DND-41 (cell line): ENCODE results near the gene ARHGAP6.

ENCODE experiments used
- EZH2 ChIP-seq: IDR thresholded peaks from 3 replicates; pipeline ENCODE4 v1.6.1; 2012; ENCODE audit warnings: borderline replicate concordance, low read depth, mild to moderate bottlenecking, moderate library complexity, low read length, inconsistent platforms; ENCODE audit not compliant: severe bottlenecking
- TF ChIP-seq, protein P1 (sequence below): IDR thresholded peaks from 2 replicates; pipeline ENCODE4 v1.5.1; 2012; ENCODE audit warnings: borderline replicate concordance, low read length, moderate library complexity, mild to moderate bottlenecking; ENCODE audit not compliant: poor library complexity, severe bottlenecking; ENCODE audit errors: extremely low read depth

DNA sequence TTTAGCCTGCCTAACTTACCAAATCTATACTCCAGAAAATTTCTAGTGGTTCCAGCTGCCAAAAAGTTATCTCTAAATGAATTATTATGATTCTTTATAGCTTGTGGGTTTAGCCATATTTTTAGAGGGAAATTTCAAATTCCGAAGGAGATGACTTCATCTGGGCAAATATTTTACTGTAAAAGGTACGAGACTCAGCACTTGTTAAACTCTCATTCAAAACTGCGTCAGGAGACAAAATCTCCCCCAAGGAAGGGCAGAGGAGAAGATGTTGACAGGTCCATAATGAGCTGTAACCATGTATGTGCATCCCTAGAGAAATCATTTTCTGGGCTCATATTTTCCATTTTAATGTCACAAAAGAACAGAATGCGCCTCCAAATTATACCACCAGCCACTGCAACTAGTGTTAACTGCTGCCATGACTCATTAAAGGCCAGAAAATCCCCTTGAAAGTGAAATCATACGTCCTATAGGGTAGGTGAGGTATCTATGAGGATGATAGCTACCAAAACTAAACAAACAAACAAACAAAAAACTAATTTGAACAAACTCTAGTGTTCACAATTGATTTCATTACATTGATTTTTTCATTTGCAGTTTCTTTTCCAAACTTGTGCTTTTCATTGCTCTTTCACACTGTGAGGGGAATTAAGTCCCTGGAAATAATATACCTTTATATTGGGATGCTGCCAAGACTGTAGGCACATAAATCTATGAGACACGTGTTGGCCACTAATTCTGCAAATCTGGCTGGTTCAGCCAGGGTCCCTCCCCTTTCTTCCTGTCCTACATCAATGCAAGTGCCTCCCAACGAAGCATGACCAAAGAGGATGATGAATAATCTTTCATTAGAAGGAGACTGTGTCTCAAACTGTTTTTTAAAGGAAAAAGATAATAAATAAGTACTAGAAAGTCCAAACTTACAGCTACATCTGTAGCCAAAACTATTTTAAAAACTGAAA is 85.8 kb downstream of the ARHGAP6 start:
- TF ChIP-seq, protein P1, sequence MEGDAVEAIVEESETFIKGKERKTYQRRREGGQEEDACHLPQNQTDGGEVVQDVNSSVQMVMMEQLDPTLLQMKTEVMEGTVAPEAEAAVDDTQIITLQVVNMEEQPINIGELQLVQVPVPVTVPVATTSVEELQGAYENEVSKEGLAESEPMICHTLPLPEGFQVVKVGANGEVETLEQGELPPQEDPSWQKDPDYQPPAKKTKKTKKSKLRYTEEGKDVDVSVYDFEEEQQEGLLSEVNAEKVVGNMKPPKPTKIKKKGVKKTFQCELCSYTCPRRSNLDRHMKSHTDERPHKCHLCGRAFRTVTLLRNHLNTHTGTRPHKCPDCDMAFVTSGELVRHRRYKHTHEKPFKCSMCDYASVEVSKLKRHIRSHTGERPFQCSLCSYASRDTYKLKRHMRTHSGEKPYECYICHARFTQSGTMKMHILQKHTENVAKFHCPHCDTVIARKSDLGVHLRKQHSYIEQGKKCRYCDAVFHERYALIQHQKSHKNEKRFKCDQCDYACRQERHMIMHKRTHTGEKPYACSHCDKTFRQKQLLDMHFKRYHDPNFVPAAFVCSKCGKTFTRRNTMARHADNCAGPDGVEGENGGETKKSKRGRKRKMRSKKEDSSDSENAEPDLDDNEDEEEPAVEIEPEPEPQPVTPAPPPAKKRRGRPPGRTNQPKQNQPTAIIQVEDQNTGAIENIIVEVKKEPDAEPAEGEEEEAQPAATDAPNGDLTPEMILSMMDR = no peak
- TF ChIP-seq EZH2 = no peak
